ENCODE results near the gene LGI1.
"Not testable (repeated sequence)": the region's sequence is repeated elsewhere in the genome, so short reads cannot be mapped to it uniquely, and the experiment has no call there.

GRCh38 chr10:93831065-93831464 is 73.3 kb downstream of the LGI1 start:
- TF ChIP-seq POLR2A (IDR thresholded peaks at IDR 0.05; ENCODE audit: low read length); GATA1 (IDR thresholded peaks at IDR 0.05; ENCODE audit: low read depth, low read length): not testable (repeated sequence)

All from erythroblast (primary cell).